GM18909 (cell line): ENCODE data around the gene CACNA1F.

Experiments
- ATAC-seq: cut with Tn5 transposase; IDR thresholded peaks from one replicate; pipeline ENCODE4 v1.9.1; 2021; ENCODE audit warnings: mild to moderate bottlenecking; ENCODE audit not compliant: unreplicated experiment, poor library complexity

CACNA1F gene

GRCh38 chrX:49231333-49232000 lies 1.7 kb downstream of the CACNA1F start:
- no peak for ATAC-seq

DNA sequence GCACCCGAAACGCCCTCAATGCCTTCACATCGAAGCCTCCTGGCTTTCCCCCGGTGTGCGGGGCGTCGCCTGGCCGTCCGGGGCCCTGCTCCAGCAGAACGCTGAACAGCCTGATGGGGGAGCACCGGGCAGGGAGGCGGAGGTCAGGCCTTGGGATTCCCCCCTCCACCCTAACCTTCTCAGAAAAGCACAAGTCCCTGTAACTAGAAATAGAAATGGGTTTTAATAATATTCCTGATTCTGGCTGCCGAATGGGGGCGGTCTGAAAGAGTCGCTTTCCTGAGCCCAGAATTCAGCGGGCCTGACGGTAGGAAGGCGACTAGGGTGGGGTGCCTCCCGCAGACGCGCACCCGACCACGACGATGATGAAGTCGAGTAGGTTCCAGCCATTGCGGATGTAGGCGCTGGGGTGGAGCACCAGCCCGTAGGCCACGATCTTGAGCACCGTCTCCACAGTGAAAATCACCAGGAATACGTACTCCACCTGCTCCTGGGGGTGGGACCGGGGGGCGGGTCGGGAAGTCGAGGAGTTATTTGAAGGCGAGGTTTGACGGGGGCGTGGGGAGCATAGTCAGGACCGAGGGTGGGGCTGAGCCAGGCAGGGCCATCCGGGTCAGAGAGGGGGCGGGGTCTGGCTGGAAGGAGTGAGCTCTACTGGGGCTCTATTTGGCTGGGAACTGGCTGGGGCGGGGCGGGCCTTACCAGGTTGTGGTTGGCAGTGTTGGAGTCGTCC lies 2.5 kb downstream of the CACNA1F start:
- peak; percentile 55 for ATAC-seq

- no peak for ATAC-seq
These were observed 5.0 kb downstream of the CACNA1F start for GRCh38 chrX:49228185-49228584.

DNA sequence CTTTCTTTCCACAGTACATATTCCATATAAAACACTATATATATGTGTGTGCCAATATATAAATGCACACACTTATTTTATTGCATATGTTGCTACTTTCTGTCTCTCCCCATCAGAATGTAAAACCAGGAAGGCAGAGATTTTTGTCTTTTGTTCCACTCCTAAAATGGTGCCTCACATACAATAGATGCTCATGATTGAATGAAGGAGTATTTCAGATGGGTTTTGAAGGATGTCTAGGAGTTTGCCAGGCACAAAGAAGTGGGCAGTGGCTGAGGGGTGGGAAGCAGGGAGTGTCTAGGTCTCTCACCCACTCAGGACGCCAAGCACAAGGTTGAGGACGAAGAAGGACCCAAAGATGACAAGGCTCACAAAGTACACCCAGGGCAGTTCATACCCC lies 5.4 kb downstream of the CACNA1F start:
- no peak for ATAC-seq

- ATAC-seq: no peak
These were observed 6.2 kb downstream of the CACNA1F start for GRCh38 chrX:49226946-49227345.

DNA sequence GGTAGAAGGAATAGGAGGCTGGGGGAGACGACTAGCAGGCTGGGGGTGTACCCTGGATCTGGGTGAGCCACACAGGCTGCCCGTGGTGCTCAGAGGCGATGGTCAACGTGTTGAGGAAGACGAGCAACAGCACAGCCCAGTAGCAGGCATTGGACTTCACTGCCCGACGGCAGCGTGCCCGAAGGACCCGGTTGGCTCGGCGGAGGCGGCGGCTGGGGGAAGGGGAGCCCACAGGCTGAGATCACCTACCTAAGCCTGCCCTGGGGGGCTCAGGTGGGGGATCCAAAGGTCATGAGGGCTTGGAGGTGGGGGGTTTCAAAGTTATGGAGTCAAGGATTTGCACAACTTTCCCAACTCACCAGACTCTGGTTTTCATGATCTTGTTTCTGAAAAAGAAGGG lies 7.3 kb downstream of the CACNA1F start:
- ATAC-seq: no peak

DNA sequence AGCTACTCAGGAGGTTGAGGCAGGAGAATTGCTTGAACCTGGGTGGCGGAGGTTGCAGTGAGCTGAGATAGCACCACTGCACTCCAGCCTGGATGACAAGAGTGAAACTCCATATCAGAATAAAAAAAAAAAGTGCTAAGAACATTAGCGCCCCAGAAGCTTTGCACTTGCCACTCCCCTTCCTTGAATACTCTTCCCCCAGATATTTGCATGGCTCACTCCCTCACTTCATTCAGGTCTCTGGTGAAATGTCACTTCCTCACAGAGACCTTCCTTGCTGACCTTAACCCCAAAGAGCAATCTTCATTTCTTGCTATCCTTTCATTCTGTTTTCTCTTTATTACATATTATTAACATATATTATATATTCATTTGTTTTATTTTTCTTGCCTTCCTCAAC lies 11.3 kb downstream of the CACNA1F start:
- no peak for ATAC-seq

GRCh38 chrX:49220100-49220499 lies 13.0 kb downstream of the CACNA1F start:
- ATAC-seq: no peak

DNA sequence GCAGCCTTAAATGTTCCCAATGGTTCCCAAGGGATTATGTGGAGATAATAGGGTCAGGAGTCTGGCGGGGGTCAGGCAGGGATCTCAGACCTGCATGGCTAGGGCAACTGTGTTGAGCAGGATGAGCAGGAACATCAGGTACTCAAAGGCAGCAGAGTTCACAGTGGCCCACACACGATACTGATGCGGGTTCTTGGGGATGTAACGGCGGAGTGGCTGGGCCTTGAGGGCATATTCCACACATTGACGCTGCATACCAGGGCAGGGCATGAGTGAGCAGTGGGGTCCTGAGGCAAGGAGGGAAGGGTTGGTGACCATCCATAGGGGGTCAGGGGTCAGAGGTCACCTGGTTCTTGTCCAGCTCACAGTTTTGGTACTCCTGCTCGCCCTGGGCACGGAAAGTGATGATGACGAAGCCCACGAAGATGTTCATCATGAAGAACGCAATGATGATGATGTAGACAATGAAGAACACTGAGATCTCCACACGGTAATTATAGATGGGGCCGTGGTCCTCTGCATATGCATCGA lies 18.1 kb downstream of the CACNA1F start:
- ATAC-seq: no peak

DNA sequence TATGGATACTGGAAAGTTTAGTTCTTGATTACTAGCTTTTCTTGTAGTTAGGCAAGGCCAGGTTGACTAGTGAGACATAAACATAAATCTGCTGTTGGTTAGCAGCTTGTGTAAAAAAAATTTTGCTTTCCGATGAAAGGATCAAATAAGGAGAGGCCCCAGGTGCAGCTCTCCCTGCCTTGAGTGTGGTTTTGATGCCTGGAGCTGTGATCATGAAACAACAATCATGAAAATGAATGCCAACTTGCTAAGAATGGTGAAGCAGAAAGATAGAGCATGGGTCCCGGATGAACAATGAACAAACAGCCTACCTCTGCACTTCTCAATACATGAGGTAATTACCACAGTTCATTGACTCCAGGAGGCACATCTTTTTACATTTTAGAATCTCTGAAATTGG lies 18.7 kb downstream of the CACNA1F start:
- no peak for ATAC-seq

DNA sequence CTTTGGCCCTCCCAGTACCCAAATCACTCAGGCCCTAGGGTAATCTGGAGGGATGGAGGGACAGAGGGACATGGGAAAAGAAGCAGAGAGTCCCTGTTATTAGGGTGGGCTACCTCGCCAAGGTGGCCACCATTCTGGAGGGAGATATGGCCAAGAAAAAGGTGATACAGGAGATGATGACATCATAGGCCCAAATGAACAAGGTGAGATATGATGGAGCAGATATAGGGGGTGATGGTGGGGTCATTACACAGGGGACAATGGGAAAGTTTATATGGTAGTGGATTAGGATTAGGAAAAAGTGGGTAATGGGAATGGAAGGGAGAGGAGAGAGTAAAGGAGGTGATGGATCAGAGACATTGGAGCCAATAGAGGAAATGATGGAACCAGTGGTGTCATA lies 20.3 kb downstream of the CACNA1F start:
- ATAC-seq: no peak

DNA sequence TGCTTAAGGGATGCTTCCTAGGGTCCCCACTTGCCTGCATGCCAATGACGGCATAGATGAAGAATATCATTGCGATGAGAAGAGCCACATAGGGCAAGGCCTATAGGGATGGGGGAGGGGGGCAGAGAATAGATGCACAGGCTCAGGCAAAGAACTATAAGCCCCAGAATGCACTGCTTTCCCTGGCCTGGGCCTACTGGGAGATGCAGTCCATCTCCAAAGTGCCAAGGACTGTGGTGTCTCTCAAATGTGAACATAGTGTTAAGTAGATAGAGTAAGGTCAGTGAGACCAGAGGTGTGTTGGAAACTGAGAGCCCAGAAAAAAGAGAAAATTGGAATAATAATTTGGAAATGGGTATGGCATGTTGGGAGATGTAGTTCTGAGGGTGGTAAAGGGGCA lies 20.9 kb downstream of the CACNA1F start:
- ATAC-seq: no peak

- no peak for ATAC-seq
These were observed 22.1 kb downstream of the CACNA1F start for GRCh38 chrX:49211074-49211473.

GRCh38 chrX:49210406-49210805 lies 22.7 kb downstream of the CACNA1F start:
- no peak for ATAC-seq

GRCh38 chrX:49209434-49210251 lies 23.5 kb downstream of the CACNA1F start:
- no peak for ATAC-seq

GRCh38 chrX:49208399-49208798 lies 24.7 kb downstream of the CACNA1F start:
- no peak for ATAC-seq

DNA sequence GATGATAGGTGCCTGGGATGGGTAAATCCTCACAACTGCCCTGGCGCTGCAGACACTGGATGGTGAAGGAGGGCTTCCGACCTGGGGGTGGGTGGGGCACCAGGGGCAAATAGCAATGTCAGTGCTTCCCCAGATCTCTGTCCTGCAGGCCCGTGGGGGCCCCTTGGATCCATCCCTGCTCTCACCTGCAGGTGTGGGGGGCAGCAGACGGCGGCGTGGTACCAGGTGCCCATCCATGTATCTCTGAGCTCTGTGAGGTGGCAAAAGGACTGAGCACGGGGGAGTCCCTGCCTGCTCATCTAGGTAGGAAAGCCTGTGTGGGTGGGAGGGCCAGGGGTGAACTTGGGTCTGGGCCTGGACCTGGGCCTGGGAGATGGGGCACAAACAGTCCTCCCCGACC lies 26.6 kb downstream of the CACNA1F start:
- no peak for ATAC-seq

DNA sequence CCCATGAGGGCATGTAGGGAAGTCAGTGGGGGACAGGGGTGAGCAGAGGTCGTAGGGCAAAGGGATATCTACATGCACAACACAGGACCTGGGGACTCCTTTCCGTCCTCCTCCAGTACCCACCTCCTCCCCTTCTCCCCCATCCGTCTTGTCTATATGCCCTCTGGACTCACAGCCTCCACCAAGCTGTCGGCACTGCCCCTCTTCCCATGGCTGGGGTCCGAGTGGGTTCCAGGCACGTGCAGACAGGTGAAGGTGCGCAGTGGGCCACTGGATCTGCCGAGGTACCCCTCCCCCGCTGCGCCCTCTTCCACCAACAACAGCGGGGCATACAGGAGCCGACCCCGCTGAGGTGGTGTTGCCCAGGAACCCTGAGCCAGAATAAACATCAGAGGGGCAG lies 27.7 kb downstream of the CACNA1F start:
- no peak for ATAC-seq

GRCh38 chrX:49204709-49205108 lies 28.4 kb downstream of the CACNA1F start:
- no peak for ATAC-seq

DNA sequence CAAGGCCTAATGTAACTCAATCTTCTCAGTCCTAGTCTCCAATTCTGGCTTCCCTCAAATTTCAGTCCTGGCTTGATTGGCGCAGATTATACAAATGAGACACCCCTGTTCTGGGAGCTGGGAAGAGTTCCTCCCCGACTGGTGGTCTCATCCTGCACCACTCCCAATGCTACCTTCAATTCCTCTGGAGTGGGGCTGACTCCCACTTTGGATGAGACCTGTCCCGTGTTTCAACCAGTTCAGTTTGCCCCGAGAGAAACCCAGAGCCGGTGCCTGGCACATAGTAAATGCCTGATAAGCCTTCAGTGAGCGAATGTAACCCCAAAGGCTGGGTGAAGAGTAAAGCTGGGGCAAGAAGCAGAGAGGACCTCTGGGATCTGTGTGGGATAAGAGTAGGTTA lies 29.1 kb downstream of the CACNA1F start:
- no peak for ATAC-seq

DNA sequence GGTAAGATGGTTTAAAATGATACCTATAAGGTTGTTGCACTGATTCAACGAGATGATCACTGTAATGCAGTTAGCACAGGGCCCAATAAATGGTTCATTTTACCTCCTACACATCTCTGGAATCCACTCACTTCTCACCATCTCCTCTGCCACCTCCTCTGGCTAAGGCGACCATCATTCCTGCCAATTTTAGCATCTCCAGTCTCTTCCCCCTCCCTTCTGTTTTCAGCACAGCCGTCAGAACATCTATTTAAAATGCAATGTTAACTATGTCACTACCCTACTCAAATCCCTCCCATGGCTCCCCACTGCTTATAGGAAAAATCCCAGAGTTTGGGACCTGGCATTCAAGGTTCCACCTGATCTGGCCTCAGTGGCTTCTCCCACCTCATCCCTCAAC lies 29.6 kb downstream of the CACNA1F start:
- ATAC-seq: no peak
